Stimulated activated CD8-positive, alpha-beta memory T cell treated with anti-CD3 and anti-CD28 coated beads, Interleukin-7, amount 100 ng/mL, for 4 hours (primary cell): Measurements from ENCODE around the gene CTTN.

Source experiments
- DNase-seq, 2 donors: peaks; one replicate each; pipeline ENCODE4 v3.0.0-alpha.2; 2020; ENCODE audit warnings: low read depth in 2 of 2

Gene CTTN

GRCh38 chr11:70397983-70398833, at the start of gene CTTN:
Gene CTTN, plus strand, starts transcription at chr11:70398529. Its CDS starts 8,769 bp downstream, at chr11:70407298.
- peak; percentile 2 to 59 for DNase-seq

DNA sequence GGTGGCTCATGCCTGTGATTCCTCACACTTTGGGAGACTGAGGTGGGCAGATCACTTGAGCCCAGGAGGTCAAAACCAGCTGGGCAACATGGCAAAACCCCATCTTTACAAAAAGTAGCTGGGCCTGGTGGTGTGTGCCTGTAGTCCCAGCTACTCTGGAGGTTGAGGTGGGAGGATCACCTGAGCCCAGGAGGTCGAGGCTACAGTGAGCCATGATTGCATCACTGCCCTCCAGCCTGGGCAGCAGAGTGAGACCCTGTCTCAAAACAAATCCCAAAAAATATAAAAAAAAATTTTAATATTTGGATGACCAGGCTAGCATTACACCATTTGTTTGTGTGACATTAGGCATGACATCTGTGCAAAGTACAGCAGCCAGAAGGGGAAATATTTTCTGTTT, 49.7 kb upstream of the CTTN start:
- DNase-seq: no peak

DNA sequence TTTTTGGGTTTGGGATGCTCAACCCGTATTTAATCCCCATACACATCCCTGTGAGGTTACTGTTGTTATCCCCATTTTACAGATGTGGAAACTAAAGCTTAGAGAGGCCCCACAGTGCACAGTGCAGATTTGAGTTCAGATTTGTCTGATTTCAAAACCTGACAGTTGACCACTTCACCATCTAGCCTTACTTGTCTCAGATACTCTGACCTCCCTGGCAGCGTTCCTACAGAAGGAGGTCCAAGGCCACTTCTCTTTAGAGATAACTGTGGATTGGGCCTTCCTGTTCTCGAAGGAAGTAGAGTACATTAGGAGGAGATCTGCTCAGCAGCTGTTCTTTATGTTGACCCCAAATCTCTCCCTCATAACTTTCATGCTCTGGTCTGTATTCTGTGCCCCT, 46.7 kb upstream of the CTTN start:
- DNase-seq: no peak

DNA sequence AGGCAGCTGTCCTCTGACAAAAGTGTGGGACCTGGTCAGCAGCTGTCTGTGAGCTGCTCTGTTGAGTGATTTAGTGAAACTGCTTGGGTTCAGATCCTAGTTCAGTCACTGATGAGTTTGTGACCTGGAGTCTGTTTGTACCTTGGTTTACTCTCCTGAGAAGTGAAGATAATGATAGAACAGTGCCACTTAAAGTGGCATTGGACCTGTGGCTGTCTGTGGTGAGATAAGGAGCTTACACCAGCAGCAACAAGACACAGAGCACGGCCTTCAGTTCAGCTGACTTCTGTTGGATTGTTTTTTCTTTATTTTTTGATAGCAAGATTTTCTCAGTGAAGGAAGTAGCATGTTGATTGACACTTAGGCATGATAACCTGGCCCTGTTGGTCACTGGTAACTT, 46.2 kb upstream of the CTTN start:
- no peak for DNase-seq

GRCh38 chr11:70352601-70353000, 45.7 kb upstream of the CTTN start:
- DNase-seq: no peak

DNA sequence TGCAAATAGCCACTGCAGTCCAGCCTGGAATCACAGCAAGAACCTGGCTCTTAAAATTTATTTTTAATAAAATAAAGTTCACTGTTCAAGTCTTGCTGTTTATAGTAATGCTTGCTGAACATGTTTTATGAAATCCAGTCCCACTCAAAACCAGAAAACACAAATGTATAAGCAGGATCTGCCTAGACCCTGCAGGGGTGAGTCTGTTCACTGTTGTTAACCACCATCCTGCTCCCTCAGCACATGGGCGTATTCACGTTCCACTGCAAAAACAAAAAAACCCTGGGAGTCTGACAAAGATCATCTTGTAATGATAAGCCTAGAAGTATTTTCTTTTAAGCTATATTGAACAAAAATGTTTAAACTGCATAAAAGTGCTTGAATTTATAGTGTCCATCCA, 45.0 kb upstream of the CTTN start:
- no peak for DNase-seq

GRCh38 chr11:70353900-70354568, 44.3 kb upstream of the CTTN start:
- DNase-seq: no peak

DNA sequence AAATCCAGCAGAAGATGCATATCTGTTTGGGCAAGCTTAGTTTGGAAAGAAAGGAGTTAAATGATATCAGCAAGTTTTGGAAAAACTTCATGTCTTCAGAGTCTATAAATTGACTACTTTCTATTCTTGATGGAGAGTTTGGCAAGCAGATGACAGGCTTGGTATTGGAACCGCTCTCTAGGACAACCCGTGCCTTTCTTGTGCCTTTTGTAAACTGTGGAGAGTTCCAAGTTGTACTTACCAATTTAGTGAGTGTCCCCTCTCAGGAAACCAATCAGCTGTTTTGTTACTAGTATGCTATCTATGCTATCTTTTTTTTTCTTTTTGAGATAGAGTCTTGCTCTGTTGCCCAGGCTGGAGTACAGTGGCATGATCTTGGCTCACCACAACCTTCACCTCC, 43.7 kb upstream of the CTTN start:
- no peak for DNase-seq

DNA sequence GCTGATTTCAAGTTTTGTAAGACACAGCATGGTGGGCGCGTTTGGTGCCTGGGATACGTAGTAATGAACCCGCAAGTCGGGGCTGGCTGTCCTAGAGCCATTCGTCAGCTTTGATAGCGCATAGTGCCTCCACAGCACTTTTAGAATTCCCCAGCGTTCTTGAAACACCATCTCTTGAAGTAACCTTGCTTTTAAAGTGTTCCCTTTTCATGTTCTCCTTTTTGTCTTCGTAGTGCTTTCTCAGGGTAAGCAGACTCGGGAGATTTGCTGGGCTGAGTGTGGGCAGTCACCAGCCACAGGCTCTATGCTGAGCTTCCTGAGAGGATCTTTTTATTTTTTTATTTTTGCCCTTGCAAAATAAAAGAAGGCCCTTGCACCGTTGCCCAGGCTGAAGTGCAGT, 39.6 kb upstream of the CTTN start:
- DNase-seq: no peak

GRCh38 chr11:70359451-70360205, 38.7 kb upstream of the CTTN start:
- no peak for DNase-seq

GRCh38 chr11:70360211-70360610, 38.1 kb upstream of the CTTN start:
- no peak for DNase-seq

GRCh38 chr11:70364178-70364577, 34.2 kb upstream of the CTTN start:
- no peak for DNase-seq

- peak; percentile 67 to 75 for DNase-seq
These were observed 33.4 kb upstream of the CTTN start for GRCh38 chr11:70364745-70365543.

DNA sequence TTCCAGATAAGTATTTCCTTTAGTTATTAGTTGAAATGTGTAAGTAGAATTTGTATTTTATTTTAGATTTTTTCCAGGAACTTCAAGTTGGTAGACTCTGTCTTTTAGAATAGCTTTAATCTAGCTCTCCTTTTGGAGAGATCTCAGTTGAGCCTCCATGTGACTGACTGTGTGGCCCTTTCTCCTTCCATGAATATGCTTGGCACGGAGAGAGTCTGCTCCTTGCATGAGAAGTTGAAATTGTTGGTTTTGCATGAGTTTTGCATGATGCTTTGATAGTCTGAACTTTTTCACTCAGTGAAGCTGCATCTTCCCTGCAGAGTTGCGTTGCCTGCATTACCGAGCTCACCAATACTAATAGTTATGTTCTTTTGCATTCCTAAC, 32.8 kb upstream of the CTTN start:
- DNase-seq: no peak

GRCh38 chr11:70367071-70367470, 31.3 kb upstream of the CTTN start:
- no peak for DNase-seq

DNA sequence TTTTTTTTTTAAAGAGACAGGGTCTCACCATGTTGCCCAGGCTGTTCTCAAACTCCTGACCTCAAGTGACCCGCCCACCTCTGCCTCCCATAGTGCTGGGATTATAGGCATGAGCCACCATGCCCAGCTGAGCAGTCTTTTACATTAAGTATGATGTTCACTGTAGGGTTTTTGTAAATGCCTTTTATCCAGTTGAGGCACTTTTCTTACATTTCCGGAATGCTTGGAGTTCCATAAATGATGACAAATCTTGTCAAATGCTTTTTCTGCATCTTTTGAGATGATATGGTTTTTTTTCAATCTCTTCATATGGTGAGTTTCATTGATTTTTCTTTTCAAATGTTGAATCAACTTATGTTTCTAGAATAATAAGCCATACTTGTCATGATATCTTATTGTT, 29.4 kb upstream of the CTTN start:
- no peak for DNase-seq

- no peak for DNase-seq
These were observed 27.1 kb upstream of the CTTN start for GRCh38 chr11:70371241-70371640.

- DNase-seq: no peak
These were observed 26.3 kb upstream of the CTTN start for GRCh38 chr11:70372076-70372475.

DNA sequence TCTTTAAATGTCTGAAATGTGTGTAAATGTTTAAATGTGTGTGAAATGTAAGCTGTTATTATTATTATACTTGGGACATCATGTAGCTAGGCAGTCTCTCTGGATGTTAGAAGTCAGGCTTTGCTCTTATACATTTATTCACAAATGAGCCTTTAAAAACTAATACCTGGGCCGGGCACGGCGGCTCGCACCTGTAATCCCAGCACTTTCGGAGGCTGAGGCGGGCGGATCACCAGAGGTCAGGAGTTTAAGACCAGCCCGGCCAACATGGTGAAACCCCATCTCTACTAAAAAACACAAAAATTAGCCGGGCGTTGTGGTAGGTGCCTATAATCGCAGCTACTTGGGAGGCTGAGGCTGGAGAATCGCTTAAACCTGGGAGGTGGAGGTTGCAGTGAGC, 21.7 kb upstream of the CTTN start:
- DNase-seq: no peak

DNA sequence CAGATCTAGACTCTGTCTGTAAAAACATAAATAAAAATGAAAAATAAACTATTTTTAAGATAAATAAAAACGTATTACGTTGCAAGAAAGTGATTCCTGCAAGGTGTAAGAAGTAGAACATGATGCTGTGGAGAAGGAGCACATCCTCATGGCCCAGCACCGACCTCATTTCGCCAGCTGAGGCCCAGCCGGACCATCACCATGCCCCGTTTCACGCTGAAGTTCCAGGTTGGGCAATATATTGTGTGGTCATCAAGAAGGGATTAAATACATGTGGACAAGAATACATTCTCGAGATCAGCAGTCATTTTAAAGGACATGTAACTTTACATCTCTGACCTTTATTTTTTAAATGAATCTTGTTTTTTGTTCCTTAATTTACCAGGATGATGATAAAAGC, 20.7 kb upstream of the CTTN start:
- DNase-seq: no peak

GRCh38 chr11:70378506-70379134, 19.7 kb upstream of the CTTN start:
- DNase-seq: no peak
